K562 (cell line): Measurements from ENCODE around the gene SCLY. TPM values are rescaled to one million over a fixed set of nuclear protein-coding genes. Genes with fewer than 3 reads are reported as not detected.

ENCODE experiments used
- ATAC-seq: fragments of 200-7000 bp; cut with Tn5 transposase; 3 replicates; pipeline ENCODE4 v1.9.1; 2020; ENCODE audit warnings: moderate library complexity
- BruUV-seq: library from RNA; stranded (reverse); fragments of 400-500 nt; replicated peaks from 2 replicates; lab custom pipeline; 2021; lab: Mats Ljungman, UMichigan
- CTCF ChIA-PET: fragments of 300-600 bp; formaldehyde crosslinking; extraction: SDS; loops from one replicate; lab custom pipeline; 2021; ENCODE audit warnings: low intra/inter-chr PET ratio; lab: Yijun Ruan, JAX
- POLR2A ChIA-PET: fragments of 300-600, 350-650 bp; sonication (Branson Sonifier 250); formaldehyde crosslinking; extraction: SDS; loops from one replicate; lab custom pipeline; 2021; ENCODE audit warnings: antibody characterized with exemption, inconsistent platforms; lab: Yijun Ruan, JAX
- DNase-seq, 4 experiments: peaks; one replicate each; pipeline versions ENCODE4 v3.0.0 to v3.0.0-alpha.2; 2011 to 2018; ENCODE audit warnings: low spot score in 3 of 4, mixed read lengths in 3 of 4; ENCODE audit errors: extremely low read depth in 1 of 4
- FAIRE-seq: peaks from 2 replicates; lab custom pipeline; 2011; peaks lifted over from hg19 to GRCh38; lab: Jason Lieb, UNC
- H2AFZ ChIP-seq: 2 replicates; pipeline ENCODE4 v1.6.0; 2011; ENCODE audit warnings: low read depth, low read length, control low read depth, inconsistent platforms
- H3K27ac ChIP-seq: fragments of 200-600 bp; 3 replicates; pipeline ENCODE4 v1.8.0; 2011; ENCODE audit warnings: low read depth, mild to moderate bottlenecking, control low read depth, inconsistent platforms, low read length, moderate library complexity, mixed read lengths; ENCODE audit errors: extremely low read depth
- H3K27me3 ChIP-seq, 2 experiments: fragments of 300-600 bp in 1 of 2; 2 replicates in 1 of 2; 3 replicates in 1 of 2; pipeline versions ENCODE4 v1.6.0 to v1.8.0; 2011; ENCODE audit warnings: inconsistent platforms in 2 of 2, low read length in 2 of 2, mild to moderate bottlenecking in 1 of 2, mixed read lengths in 1 of 2, moderate library complexity in 1 of 2; ENCODE audit not compliant: control insufficient read depth in 2 of 2, insufficient read depth in 2 of 2
- H3K36me3 ChIP-seq: fragments of 300-600 bp; 3 replicates; pipeline ENCODE4 v1.8.0; 2011; ENCODE audit warnings: mild to moderate bottlenecking, low read length, inconsistent platforms; ENCODE audit not compliant: control insufficient read depth, insufficient read depth
- H3K4me1 ChIP-seq, 2 experiments: fragments of 200-600 bp in 1 of 2; replicated peaks in 1 of 2; 2 replicates in 1 of 2; 3 replicates in 1 of 2; pipeline versions ENCODE4 v1.5.1 to v1.8.0; 2011; ENCODE audit warnings: inconsistent platforms in 2 of 2, low read length in 2 of 2, mild to moderate bottlenecking in 1 of 2, mixed read lengths in 1 of 2, moderate library complexity in 1 of 2; ENCODE audit not compliant: control insufficient read depth in 2 of 2, insufficient read depth in 2 of 2
- H3K4me2 ChIP-seq: 2 replicates; pipeline ENCODE4 v1.6.1; 2011; ENCODE audit warnings: low read length, control low read depth, inconsistent platforms, mixed read lengths; ENCODE audit not compliant: insufficient read depth
- H3K4me3 ChIP-seq: fragments of 200-600 bp; sonication (generic), shearing (Covaris generic); 2 replicates; pipeline ENCODE4 v1.5.1; 2016; ENCODE audit warnings: control low read depth, inconsistent platforms
- H3K79me2 ChIP-seq: fragments of 200-600 bp; 3 replicates; pipeline ENCODE4 v1.8.0; 2011; ENCODE audit warnings: low read length, inconsistent platforms; ENCODE audit not compliant: control insufficient read depth, insufficient read depth
- H3K9ac ChIP-seq, 2 experiments: 2 replicates each; pipeline versions ENCODE4 v1.6.0 to v1.6.1; 2011; ENCODE audit warnings: low read depth in 2 of 2, low read length in 2 of 2, control low read depth in 1 of 2, inconsistent platforms in 1 of 2, mild to moderate bottlenecking in 1 of 2, mixed read lengths in 1 of 2; ENCODE audit not compliant: insufficient read depth in 1 of 2
- H3K9me1 ChIP-seq: one replicate; pipeline ENCODE4 v1.6.0; 2011; ENCODE audit warnings: inconsistent platforms, mild to moderate bottlenecking, low read length, moderate library complexity; ENCODE audit not compliant: control insufficient read depth, insufficient read depth
- H3K9me3 ChIP-seq: replicated peaks from 2 replicates; pipeline ENCODE4 v1.5.1; 2011; ENCODE audit warnings: low read depth, low read length, inconsistent platforms; ENCODE audit not compliant: control insufficient read depth, insufficient read depth
- H4K20me1 ChIP-seq: replicated peaks from 2 replicates; pipeline ENCODE4 v1.6.1; 2011; ENCODE audit warnings: low read length, inconsistent platforms, mixed read lengths; ENCODE audit not compliant: control insufficient read depth, insufficient read depth
- AFF4 ChIP-seq: sonication (generic); formaldehyde crosslinking; IDR thresholded peaks from 2 replicates; pipeline ENCODE4 v1.8.0; 2023; ENCODE audit warnings: mild to moderate bottlenecking, missing genetic modification reagents
- ELF2 ChIP-seq: fragments of 250-450 bp; sonication (Bioruptor Pico); IDR thresholded peaks from 2 replicates; pipeline ENCODE4 v1.5.0; 2021; ENCODE audit warnings: mild to moderate bottlenecking
- NFYB ChIP-seq: IDR thresholded peaks from 2 replicates; pipeline ENCODE4 v1.6.1; 2011; ENCODE audit warnings: mild to moderate bottlenecking, moderate library complexity; ENCODE audit not compliant: insufficient read length; ENCODE audit errors: extremely low read depth
- RBM22 ChIP-seq: fragments of 200-400 bp; formaldehyde crosslinking; IDR thresholded peaks from 2 replicates; pipeline ENCODE4 v1.6.1; 2018; ENCODE audit warnings: low read length, low read depth; ENCODE audit not compliant: poor library complexity, severe bottlenecking
- SMARCB1 ChIP-seq: IDR thresholded peaks from 2 replicates; pipeline ENCODE4 v1.6.1; 2011; ENCODE audit warnings: improper control_type of control experiment, low read depth; ENCODE audit not compliant: insufficient read length
- SRSF9 ChIP-seq: fragments of 200-400 bp; formaldehyde crosslinking; IDR thresholded peaks from 2 replicates; pipeline ENCODE4 v1.6.1; 2017; ENCODE audit warnings: low read depth, low read length, borderline replicate concordance
- TAL1 ChIP-seq: fragments of 450-650 bp; IDR thresholded peaks from 2 replicates; pipeline ENCODE4 v1.6.1; 2016; ENCODE audit warnings: mild to moderate bottlenecking
- WGBS: fragments of 100-300 bp; shearing (Covaris generic); methylation state at CpG from one replicate; pipeline ENCODE4 v1.1.6; 2016; ENCODE audit warnings: low coverage, mixed read lengths; ENCODE audit not compliant: insufficient coverage; ENCODE audit errors: missing lambda C conversion rate; 5-methylcytosine and 5-hydroxymethylcytosine counted together
- in situ Hi-C: fragments of 300-500 bp; cut with MboI; formaldehyde crosslinking; loops from 4 replicates; pipeline ENCODE4 v1.15.0; 2018; ENCODE audit warnings: inconsistent platforms, mixed read lengths
- intact Hi-C: fragments of 100-400 bp; cut with micrococcal nuclease; formaldehyde crosslinking; loops from 2 replicates; pipeline ENCODE4 v1.14.2; 2022
- polyA plus RNA-seq, 8 experiments: library from polyadenylated mRNA; depleted of rRNA in 4 of 8; stranded (reverse) in 5 of 8; unstranded in 3 of 8; fragments of >200 nt; fragmentation: Nextera tagmentation in 2 of 8; fragmentation: Illumina TruSeq in 1 of 8; extraction: Ambion mirVana in 2 of 8; extraction: Trizol in 1 of 8; gene quantifications; 2 replicates each; pipeline versions ENCODE4 v1.2.1 to v1.2.3, GENCODE V29; 2011 to 2014; ENCODE audit warnings: inconsistent platforms in 1 of 8, missing spikeins in 1 of 8
- total RNA-seq, 7 experiments: library from RNA; depleted of rRNA in 6 of 7; stranded (reverse); fragments of >200 nt in 6 of 7; fragmentation: Illumina TruSeq in 2 of 7; extraction: Trizol in 2 of 7; gene quantifications; 2 replicates each; pipeline versions ENCODE4 v1.2.1 to v1.2.3, GENCODE V29; 2011 to 2021; ENCODE audit warnings: low replicate concordance in 1 of 7
- TF ChIP-seq, protein P1 (sequence below), 2 experiments: fragments of 450-650 bp; IDR thresholded peaks; 2 replicates each; pipeline ENCODE4 v1.6.1; 2016; ENCODE audit warnings: mild to moderate bottlenecking in 2 of 2, borderline replicate concordance in 1 of 2, low read depth in 1 of 2, moderate library complexity in 1 of 2

Gene SCLY
- total and polyA plus RNA-seq, 9 of the 15 experiments (the other 6 are each of a cell fraction or from before 2014, with no cell fraction given), result 2.6 to 32.2 (median 21.1) TPM

DNA sequence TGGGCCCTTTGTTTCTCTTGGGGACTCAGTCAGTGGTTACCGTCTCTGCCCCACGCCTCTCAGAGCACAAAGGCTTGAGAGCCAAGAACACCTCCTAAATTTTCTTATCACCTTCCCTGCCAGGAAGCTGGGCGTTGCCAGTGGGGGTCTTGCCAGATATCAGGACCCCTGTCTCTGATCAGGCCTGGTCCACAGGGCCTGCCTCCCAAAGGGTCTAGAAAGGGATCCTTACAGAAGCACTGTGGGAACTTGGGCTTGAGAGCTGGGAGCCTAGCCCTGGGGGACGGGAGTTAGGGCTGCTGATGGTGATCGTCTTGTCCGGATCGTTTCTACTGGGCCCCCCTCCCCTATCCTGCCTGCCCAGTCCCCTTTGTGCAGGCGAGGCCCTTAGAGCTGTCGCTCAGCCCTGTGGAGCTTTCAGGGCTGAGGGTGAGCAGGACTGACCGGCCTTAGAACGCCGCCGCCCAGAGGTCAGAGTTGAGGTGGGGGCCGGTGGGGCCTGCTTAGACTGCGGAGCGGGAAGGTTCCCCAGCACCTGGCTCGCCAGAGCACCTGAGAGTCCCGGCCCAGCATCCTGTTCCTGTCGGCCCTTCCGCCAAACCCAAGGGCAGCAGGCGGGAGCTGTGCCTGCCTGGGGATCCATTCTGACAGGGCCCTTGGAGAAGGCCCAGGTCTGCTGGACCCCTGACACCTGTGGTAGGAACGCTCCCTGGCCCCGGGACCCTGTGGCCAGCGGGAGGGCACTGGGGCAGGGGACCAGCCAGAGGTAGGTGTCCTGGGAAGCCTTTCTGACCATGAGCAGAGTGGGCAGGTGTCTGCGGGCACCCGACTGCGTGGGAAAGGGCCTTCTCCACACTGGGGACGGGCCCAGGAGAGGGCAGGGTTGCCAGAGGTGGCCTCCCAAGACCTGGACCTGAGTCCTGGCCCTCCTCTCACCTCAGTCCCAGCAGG is 40.3 kb downstream of the SCLY start:
- peaks cover 6 to 52% of the 10 kb centered on the region in 2 experiments; a peak in 3 of 5 replicates for H3K4me1 ChIP-seq
- in situ Hi-C loops (loop anchor here (10.0 kb wide), 1 partner anchor 246 kb away; the partner anchor contains the start of gene RAMP1), intact Hi-C loops (no loop called here)
- H3K4me2 ChIP-seq, result no peak overlapping the region
- no TSS peak for BruUV-seq
- no peaks in the 10 kb centered on the region for H3K27me3 ChIP-seq
- H3K9me1 ChIP-seq, result peaks cover 3% of the 10 kb centered on the region
- FAIRE-seq, result no peak
- no peaks in the 10 kb centered on the region for H3K9me3 ChIP-seq
- H3K27ac ChIP-seq, result no peak overlapping the region
- no peaks in the 10 kb centered on the region for H3K79me2 ChIP-seq
- ATAC-seq, result no peak
- POLR2A ChIA-PET, result interaction anchor here (2.0 kb wide), 1 partner anchor 10 kb away, joined by 4 read pairs; no protein-coding TSS in a partner anchor
- DNase-seq, result no peak
- H4K20me1 ChIP-seq, result no peaks in the 10 kb centered on the region
- no peaks in the 10 kb centered on the region; the same call in 2 of the 3 replicates for H3K36me3 ChIP-seq
- 73% methylated on average over 7 of the region's 28 CpGs for WGBS
- no peak overlapping the region for H3K4me3 ChIP-seq
- H3K9ac ChIP-seq, result peak overlapping the region in 1 of 2 experiments; percentile 26; a peak in 1 of 4 replicates
- no peak overlapping the region for H2AFZ ChIP-seq
- CTCF ChIA-PET, result no interaction called here
- no peak for TF ChIP-seq ELF2
- TF ChIP-seq, protein P1, sequence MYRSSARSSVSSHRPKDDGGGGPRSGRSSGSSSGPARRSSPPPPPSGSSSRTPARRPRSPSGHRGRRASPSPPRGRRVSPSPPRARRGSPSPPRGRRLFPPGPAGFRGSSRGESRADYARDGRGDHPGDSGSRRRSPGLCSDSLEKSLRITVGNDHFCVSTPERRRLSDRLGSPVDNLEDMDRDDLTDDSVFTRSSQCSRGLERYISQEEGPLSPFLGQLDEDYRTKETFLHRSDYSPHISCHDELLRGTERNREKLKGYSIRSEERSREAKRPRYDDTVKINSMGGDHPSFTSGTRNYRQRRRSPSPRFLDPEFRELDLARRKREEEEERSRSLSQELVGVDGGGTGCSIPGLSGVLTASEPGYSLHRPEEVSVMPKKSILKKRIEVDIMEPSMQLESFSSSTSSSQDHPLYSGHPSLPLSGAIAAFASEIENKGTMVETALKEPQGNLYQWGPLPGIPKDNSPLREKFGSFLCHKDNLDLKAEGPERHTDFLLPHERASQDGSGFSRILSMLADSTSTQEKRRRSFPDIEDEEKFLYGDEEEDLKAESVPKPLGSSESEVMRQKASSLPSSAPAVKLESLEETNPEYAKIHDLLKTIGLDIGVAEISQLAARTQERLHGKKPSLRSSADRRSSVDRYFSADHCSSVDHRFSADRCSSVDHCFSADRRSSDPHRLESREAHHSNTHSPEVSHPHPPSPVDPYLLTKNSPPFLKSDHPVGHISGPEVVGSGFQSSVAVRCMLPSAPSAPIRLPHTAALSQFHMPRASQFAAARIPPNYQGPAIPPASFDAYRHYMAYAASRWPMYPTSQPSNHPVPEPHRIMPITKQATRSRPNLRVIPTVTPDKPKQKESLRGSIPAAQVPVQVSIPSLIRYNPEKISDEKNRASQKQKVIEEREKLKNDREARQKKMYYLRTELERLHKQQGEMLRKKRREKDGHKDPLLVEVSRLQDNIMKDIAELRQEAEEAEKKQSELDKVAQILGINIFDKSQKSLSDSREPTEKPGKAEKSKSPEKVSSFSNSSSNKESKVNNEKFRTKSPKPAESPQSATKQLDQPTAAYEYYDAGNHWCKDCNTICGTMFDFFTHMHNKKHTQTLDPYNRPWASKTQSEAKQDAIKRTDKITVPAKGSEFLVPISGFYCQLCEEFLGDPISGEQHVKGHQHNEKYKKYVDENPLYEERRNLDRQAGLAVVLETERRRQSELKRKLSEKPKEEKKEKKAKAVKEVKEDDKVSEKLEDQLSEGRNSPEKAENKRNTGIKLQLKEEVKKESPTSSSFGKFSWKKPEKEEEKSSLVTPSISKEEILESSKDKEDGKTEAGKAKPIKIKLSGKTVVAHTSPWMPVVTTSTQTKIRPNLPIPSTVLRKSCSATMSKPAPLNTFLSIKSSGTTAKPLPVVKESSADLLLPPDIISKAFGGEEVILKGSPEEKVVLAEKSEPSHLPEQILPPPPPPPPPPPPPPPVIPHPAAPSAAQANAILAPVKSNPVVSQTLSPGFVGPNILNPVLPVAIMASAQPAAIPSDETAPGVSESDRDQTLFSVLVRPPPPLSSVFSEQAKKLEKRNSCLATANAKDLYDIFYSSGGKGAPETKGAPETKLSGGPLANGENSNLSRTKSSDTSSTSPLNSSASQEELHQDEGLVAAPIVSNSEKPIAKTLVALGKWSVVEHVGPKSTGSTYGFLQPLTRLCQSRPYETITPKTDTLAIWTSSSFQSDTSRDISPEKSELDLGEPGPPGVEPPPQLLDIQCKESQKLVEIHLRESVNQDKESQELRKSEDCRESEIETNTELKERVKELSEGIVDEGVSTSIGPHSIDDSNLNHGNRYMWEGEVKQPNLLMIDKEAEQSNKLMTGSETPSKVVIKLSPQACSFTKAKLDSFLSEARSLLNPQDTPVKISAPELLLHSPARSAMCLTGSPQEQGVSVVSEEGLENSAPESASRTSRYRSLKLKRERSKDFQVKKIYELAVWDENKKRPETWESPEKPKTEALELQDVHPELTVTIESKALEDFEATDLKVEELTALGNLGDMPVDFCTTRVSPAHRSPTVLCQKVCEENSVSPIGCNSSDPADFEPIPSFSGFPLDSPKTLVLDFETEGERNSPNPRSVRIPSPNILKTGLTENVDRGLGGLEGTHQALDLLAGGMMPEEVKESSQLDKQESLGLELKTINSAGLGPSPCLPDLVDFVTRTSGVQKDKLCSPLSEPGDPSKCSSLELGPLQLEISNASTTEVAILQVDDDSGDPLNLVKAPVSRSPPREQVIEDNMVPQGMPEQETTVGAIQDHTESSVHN (IDR thresholded peaks at IDR 0.05; ENCODE audit: borderline replicate concordance in 1 of 2, low read depth in 1 of 2), result no peak
- TF ChIP-seq TAL1, result no peak
- TF ChIP-seq SRSF9, result no peak
- no peak for TF ChIP-seq RBM22
- TF ChIP-seq AFF4 (CRISPR knock-in tag), result no peak
- TF ChIP-seq NFYB, result no peak
- no peak for TF ChIP-seq SMARCB1
